Hematopoietic multipotent progenitor cell (in vitro differentiated cells): ENCODE results near the gene EVPL. TPM values are rescaled to one million over a fixed set of nuclear protein-coding genes. Genes with fewer than 3 reads are reported as not detected.
"Not testable (repeated sequence)": the region's sequence is repeated elsewhere in the genome, so short reads cannot be mapped to it uniquely, and the experiment has no call there.

Experiments used
- DNase-seq, 3 donors: peaks; one replicate each; pipeline ENCODE4 v3.0.0-alpha.2; 2011 to 2015; ENCODE audit warnings: low read depth in 2 of 3, low spot score in 2 of 3
- total RNA-seq: library from RNA; depleted of rRNA; stranded (reverse); fragments of >200 nt; gene quantifications from one replicate; pipeline ENCODE4 v1.2.3, GENCODE V29; 2012

EVPL gene
- total RNA-seq, 1 donor: 7.8 TPM

GRCh38 chr17:75975187-75975586 is 51.9 kb downstream of the EVPL start:
- not testable (repeated sequence) for DNase-seq

- no peak for DNase-seq
These were observed 56.5 kb downstream of the EVPL start for GRCh38 chr17:75970626-75971025.

- DNase-seq: no peak
These were observed 57.0 kb downstream of the EVPL start for GRCh38 chr17:75970011-75970523.

GRCh38 chr17:75969044-75969443 is 58.1 kb downstream of the EVPL start:
- DNase-seq: not testable (repeated sequence)

- DNase-seq: no peak
These were observed 61.6 kb downstream of the EVPL start for GRCh38 chr17:75965468-75965867.

- DNase-seq: no peak
These were observed 67.1 kb downstream of the EVPL start for GRCh38 chr17:75959839-75960511.

GRCh38 chr17:75959051-75959838 is 67.9 kb downstream of the EVPL start:
- no peak for DNase-seq

Other genes starting within 250 kb of the EVPL start
- 34.7 TPM for gene UNK, start 242.5 kb downstream of the EVPL start, total RNA-seq
- gene UNC13D, start 182.9 kb downstream of the EVPL start, total RNA-seq: 245 TPM
- 29.6 TPM for gene WBP2, start 172.0 kb downstream of the EVPL start, total RNA-seq
- 38.8 TPM for gene TRIM47, start 148.7 kb downstream of the EVPL start, total RNA-seq
- 41.2 TPM for gene TRIM65, start 130.4 kb downstream of the EVPL start, total RNA-seq
- 48.7 TPM for gene MRPL38, start 122.4 kb downstream of the EVPL start, total RNA-seq
- gene FBF1, start 86.3 kb downstream of the EVPL start, total RNA-seq: 25.9 TPM
- 42.5 TPM for gene ACOX1, start 48.1 kb downstream of the EVPL start, total RNA-seq
- 31.8 TPM for gene TEN1, start 48.1 kb downstream of the EVPL start, total RNA-seq
- 2.4 TPM for gene CDK3, start 26.5 kb downstream of the EVPL start, total RNA-seq
- gene SRP68, start 45.2 kb upstream of the EVPL start, total RNA-seq: 28.8 TPM
- 0.27 TPM for gene GALR2, start 47.5 kb upstream of the EVPL start, total RNA-seq
- gene ZACN, start 51.9 kb upstream of the EVPL start, total RNA-seq: not detected
- 111 TPM for gene EXOC7, start 76.5 kb upstream of the EVPL start, total RNA-seq
- gene FOXJ1, start 113.9 kb upstream of the EVPL start, total RNA-seq: 4.6 TPM
- gene RNF157, start 213.2 kb upstream of the EVPL start, total RNA-seq: 0.27 TPM
- 31.0 TPM for gene UBALD2, start 238.0 kb upstream of the EVPL start, total RNA-seq